GM18526 (cell line): ENCODE results near the gene SNAPC3.

Experiments used
- POLR2A ChIP-seq: IDR thresholded peaks from 3 replicates; pipeline ENCODE4 v1.6.1; 2011; ENCODE audit not compliant: insufficient read length; ENCODE audit errors: extremely low read depth

Gene SNAPC3

GRCh38 chr9:15469862-15470261 lies 47.2 kb downstream of the SNAPC3 start:
- TF ChIP-seq POLR2A, result no peak

GRCh38 chr9:15475923-15476536 lies 53.4 kb downstream of the SNAPC3 start:
- no peak for TF ChIP-seq POLR2A

DNA sequence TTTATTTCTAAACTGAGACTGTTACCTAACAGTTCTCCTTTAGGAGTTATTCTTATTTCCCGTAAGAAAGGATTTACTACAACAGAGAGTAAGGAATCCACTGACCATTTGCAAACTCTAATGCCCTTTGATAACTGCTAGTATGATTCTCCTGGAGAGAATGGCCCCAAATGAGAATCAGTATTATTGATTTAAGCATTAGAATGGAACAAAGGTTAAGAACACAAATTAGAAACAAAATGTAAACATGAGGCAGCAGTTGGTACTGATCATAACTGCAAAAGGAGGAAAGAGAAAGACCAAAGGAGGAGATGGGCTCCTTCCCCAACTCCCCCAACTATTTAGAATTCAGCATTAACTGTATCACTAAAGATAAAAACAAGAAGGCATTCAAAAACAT lies 57.4 kb downstream of the SNAPC3 start:
- TF ChIP-seq POLR2A, result no peak

- TF ChIP-seq POLR2A, result no peak
Measured at GRCh38 chr9:15482146-15482545, 59.5 kb downstream of the SNAPC3 start.

- TF ChIP-seq POLR2A, result no peak
Measured at GRCh38 chr9:15484802-15485201, 62.1 kb downstream of the SNAPC3 start.

- TF ChIP-seq POLR2A, result no peak
Measured at GRCh38 chr9:15485836-15486666, 63.4 kb downstream of the SNAPC3 start.

DNA sequence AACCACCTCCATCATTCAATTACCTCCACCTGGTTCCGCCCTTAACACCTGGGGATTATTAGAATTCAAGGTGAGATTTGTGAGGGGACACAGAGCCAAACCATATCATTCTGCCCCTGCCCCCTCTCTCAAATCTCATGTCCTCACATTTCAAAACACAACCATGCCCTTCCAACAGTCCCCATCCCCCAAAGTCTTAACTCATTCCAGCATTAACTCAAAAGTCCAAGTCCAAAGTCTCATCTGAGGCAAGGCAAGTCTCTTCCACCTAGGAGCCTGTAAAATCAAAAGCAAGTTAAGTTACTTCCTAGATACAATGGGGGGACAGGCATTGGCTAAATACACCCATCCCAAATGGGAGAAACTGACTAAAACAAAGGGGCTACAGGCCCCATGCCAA lies 69.3 kb downstream of the SNAPC3 start:
- TF ChIP-seq POLR2A, result no peak

DNA sequence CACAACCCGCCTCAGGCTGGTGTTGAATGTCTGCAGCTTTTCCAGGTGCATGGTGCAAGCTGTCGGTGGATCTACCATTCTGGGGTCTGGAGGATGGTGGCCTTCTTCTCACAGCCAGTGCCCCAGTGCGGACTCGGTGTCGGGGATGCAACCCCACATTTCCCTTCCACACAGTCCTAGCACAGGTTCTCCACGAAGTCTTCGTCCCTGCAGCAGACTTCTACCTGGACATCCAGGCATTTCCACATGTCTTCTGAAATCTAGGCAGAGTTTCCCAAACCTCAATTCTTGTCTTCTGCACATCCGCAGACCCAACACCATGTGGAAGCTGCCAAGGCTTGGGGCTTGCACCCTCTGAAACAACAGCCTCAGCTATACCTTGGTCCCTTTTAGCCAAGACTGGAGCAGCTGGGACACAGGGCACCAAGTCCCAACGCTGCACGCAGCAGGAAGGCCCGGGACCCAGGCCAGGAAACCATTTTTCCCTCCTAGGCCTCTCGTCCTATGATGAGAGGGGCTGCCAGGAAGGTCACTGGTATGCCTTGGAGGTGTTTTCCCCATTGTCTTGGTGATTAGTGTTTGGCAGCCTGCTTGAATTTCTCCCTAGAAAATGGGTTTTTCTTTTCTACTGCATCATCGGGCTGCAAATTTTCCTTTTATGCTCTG lies 69.9 kb downstream of the SNAPC3 start:
- no peak for TF ChIP-seq POLR2A

DNA sequence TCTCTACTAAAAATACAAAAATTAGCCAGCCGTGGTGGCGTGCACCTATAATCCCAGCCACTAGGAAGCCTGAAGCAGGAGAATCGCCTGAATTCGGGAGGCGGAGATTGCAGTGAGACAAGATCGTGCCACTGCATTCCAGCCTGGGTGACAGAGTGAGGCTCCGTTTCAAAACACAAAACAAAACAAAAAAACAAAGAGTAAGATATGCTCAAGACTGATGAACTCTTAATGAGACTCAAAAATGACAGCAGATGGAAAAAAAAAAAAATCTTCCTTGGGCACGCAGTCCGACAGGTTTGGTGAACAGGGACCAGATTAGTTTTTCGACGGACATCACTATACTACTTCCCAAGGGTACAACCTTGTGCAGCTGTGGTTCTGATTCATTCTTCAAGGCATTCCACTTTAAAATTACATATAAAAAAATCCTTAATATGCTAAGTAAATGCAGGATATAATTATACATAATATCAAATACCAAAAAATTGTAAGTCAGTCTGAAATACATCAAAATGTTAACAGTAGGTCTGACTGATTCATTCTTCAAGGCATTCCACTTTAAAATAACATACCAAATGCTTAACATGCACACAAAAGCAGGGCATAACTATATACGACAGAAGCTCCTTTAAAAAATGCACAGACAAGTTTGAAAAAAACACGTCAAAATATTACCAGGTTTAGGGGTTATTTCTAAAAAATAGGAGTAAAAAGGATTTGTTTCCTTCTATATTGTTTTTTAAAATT lies 75.7 kb downstream of the SNAPC3 start:
- no peak for TF ChIP-seq POLR2A

- TF ChIP-seq POLR2A, result no peak
Measured at GRCh38 chr9:15499139-15499538, 76.5 kb downstream of the SNAPC3 start.

- TF ChIP-seq POLR2A, result no peak
Measured at GRCh38 chr9:15501179-15501578, 78.5 kb downstream of the SNAPC3 start.

- no peak for TF ChIP-seq POLR2A
Measured at GRCh38 chr9:15501803-15502202, 79.1 kb downstream of the SNAPC3 start.

GRCh38 chr9:15505921-15506320 lies 83.2 kb downstream of the SNAPC3 start:
- TF ChIP-seq POLR2A, result no peak

DNA sequence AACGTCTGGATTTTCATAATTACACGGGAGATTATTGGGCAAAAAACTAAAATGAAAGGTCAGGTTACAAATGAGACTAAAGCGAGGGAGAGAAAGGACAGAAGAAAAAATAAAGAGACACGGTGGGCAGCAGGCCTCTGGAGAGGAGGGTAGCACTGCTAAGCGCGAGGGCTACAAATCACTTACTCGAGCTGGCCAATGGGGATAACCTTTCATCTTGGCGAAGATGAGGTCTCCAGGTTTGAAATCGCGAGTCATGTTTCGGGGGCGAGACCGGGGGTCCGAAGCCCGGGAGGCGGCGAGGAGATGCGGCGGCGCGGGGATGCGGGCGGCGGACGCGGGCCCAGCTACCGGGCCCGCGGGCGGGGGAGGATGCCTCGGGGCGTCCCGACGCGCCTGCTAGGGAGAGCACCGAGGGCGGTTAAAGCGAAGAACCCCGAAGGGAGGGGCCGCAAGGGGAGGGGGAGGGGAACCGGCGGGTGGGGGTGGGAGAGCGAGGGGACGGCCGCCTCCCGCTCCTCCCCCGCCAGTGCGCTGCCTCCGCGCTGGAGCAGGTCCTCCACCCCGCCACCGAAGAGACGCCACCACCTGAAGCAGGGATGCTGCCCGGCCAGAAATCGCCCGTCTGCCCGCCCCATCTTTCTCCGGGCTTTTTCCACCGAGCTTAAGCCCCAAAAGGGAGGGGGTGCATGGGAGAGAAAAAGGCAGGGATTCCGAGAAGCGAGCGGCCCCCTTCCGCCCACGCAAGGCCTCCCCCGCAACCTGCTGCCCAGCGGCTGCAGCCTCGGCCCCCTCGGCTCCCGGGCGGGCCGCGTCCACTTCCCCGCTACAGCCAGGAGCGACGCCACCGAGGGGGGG lies 87.5 kb downstream of the SNAPC3 start:
- no peak for TF ChIP-seq POLR2A
